ENCODE measurements around the gene TUBE1.
"Not testable (repeated sequence)": the region's sequence is repeated elsewhere in the genome, so short reads cannot be mapped to it uniquely, and the experiment has no call there.

The TUBE1 gene, protein sequence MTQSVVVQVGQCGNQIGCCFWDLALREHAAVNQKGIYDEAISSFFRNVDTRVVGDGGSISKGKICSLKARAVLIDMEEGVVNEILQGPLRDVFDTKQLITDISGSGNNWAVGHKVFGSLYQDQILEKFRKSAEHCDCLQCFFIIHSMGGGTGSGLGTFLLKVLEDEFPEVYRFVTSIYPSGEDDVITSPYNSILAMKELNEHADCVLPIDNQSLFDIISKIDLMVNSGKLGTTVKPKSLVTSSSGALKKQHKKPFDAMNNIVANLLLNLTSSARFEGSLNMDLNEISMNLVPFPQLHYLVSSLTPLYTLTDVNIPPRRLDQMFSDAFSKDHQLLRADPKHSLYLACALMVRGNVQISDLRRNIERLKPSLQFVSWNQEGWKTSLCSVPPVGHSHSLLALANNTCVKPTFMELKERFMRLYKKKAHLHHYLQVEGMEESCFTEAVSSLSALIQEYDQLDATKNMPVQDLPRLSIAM

DNA sequence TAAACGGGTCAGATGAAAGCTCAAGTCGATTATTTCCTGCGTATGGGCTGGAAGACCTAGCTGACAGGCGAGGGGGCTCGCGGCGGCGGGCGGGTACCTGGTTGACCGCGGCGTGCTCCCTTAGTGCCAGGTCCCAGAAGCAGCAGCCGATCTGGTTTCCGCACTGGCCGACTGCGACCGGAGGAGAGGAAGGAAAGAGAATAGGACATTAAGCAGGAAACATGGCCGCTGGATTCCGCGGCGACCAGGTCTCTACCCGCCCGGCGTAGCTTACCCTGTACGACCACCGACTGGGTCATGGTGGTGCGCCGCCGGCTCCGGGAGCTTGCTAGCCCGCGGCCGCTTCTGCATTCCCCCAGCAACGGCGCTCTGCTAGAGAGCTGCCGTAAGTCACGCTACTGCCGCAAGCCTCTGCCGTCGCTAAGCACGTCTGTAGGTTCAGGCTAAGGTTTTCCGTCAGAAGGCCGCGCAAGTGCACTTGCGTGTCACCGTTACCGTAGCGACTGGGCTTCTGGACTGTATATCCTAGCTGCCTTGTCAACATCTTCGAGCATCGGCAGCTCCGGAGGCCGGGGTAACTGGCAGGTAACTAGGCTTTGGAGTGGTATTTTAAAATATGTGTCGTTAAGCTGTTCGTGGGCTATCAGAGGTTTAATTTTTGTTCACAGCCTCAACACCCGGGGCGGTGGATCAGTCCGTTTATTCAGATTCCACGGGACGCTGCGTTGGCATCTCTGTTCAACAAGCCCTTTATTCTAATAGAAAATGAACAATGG, at the start of gene TUBE1, which contains the start of gene FAM229B:
Gene TUBE1, minus strand, starts transcription at position 347 of the 776 bp plus-strand sequence. Its CDS starts 48 bp downstream, at position 299.
Gene FAM229B, plus strand, starts transcription at position 456 of the 776 bp plus-strand sequence. CDS start 11,693 bp downstream, outside the sequence.
- DNase-seq: peak; percentile 94

DNA sequence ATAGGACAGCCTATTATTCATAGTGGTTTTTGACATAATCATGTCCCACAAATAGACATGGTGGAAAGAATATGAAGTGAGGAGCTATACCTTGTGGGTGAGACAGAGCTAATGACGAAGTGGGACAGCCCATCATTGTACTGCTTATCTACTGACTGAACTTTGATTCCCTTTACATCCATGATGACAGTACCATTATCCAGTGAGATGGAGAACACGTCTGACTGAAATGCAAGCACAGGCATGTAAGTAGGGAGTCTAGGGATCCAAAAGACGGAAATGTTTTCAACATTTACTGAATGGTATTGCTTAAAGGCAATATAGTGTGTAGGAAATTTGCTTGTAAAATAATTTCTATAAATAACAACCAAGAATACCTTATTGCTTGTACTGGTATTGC, 43.6 kb upstream of the TUBE1 start:
- no peak for DNase-seq

DNA sequence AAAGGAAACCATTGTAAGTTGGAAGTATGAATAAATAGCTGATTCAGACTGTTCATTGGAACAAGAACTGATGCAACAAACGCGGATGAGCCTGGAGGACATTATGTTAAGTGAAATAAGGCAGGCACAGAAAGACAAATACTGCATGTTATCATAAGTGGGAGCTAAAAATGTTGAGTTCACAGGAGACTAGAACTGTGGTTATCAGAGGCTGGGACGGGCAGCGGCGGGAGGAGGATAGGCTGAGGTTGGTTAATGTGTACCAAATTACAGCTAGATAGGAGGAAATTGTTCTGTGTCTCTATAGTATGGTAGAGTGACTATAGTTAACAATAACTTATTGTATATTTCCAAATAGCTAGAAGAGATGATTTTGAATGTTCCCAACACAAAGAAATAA, 40.9 kb upstream of the TUBE1 start:
- no peak for DNase-seq

DNA sequence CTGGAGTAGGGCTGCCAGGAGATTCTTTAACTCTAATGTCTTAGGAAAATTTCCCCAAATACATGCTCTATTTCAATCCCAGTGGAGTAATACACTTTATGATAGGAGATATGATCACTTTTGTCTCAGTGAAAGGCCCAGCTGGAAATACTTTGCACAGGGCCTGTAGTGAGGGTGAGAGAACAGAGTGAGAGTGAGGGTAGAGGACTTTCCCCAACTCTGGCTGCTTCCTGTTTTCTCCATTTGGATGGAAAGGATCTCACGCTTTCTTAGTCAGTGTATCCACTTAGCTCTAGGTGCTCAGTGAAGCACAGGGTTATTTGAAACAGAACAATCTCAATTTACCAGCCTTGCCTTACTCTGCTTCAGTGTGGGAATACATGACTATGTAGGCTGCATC, 36.7 kb upstream of the TUBE1 start:
- DNase-seq: peak; percentile 49

DNA sequence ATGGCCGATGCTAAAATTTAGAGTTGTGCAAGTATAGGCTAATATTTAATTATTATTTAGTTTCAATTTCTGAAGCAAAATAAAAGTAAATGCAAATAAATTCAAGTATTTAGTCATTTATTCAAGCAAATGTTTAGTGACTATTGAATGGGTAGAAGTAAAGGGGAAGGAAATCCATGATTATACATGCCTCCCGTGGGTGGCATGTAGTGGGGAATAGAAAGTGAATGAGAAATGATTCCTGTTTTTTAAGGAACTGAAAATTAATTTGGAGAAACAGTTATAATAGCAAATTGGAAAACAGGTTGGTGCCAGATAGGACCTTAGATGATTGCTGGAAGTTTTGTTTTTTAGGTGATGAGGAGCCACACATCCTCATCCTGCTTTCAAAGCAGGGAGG, 35.5 kb upstream of the TUBE1 start:
- DNase-seq: peak; percentile 82

DNA sequence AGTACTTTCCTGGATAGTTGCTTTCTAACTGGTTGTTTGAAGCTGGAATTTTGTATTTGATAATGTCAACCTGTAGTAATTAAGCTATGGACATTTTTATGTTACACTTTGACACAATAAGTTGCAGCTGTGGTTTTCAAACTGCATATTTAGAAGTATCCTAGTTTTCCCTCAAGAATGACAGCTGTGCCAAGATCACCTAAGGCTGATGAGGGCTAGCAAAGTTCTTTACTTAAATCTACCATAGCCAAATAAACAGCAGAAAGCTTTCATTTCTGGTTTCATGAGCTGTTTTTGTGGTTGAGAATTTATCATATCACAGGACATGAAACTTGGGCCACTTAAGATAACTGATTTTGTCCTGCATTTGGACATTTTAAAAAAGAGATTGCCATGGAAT, 30.8 kb upstream of the TUBE1 start:
- peak; percentile 12 for DNase-seq

DNA sequence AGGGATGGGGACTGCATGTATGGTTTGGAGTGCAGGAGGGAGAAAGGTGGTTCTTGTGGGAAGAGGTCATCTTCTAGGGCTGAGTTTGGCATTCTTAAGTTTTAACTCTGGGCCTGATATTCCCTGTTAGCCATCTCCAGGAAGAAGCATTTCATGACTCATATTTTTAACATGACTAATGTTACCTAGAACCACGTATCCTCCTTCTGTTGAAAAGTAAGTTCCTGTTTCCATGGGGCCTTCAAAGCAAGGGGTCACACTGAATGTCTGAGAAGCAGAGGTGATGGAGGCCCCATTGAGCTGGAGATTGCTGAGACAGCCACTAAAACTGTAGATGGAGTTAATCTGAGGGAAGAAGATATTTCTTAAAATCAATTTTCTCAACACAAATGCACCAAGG, 30.3 kb upstream of the TUBE1 start:
- no peak for DNase-seq

DNA sequence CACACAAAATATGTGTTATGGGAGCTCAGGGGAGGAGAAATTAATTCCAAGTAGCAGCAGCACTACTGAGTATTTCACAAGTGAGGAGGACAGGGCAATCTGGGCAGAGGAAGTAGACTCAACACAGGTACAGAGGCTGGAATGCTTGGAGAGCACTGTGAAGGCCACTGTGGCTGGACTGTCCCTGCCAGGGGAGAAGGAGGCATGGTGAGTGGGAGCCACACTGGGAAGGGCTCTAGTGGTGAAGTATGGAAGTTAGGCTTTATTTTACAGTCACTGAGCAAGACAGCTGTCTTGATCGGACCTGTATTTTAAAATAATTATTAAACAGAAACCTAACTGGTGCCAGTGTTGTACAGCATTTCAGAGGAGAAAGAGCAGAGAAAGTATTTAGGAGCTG, 28.9 kb upstream of the TUBE1 start:
- DNase-seq: no peak

DNA sequence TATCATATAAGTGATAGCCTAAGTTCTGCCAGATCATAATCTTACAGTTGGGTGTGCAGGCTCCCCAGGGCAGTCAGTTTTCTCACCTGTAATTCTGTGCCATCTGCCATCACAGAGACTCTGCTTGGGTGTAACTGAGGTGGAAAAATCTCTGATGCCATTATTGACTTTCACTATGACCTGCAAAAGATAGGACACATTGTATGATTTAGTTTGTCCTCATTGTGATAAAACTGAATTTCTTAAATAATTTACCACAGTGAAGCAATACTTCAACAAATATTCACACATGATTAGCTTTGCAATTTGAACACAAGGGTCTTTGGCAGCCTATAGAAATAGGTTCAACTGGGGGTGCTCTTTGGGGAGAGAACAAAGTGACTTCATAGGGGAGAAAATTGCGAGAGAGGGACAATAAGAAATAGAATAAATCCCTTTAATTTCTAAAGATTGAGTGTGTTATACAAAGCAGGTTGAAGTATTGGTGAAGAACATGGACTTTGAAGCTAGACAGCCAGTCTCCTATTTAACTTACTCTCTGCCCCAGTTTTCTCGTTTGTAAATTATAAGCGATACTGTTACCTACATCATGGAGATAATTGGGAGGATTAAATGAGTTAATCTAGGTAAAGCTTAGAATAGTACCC, 27.4 kb upstream of the TUBE1 start:
- DNase-seq: no peak

DNA sequence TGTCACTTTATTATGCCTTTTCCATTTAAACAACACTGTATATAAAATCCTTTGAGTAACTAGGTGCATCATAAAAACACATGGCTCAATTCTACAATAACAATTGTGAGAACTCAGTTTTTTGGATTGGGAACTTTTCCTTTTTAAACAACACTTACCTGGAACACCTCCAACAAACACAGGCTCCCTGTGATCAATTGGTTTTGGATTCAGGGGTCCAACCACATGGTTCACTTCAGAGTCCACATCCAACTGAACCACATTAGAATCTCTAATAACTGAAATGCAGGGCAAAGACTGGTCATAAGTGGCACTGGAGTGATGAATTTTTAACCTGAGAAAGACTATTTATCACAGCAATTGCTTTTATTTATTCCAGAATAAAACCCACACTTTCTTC, 26.6 kb upstream of the TUBE1 start:
- DNase-seq: no peak

DNA sequence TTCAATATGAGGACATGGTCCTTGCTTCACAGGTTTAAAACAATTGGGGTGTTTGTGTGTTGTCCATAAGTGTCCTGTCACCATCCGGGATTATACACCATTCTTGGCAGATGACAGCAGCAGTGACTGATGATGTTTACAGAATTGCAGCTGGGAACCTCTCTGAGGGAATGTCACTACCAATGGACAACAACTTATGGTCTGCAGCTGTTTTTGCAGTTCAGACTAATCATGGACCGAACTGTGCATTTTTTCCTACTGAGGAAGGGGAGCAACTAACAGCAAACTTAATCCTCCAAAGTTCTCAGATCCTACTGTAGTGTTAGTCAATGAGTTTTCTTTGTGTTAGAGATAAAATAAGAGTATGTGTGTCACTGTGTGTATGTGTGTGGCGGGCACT, 26.1 kb upstream of the TUBE1 start:
- DNase-seq: no peak

DNA sequence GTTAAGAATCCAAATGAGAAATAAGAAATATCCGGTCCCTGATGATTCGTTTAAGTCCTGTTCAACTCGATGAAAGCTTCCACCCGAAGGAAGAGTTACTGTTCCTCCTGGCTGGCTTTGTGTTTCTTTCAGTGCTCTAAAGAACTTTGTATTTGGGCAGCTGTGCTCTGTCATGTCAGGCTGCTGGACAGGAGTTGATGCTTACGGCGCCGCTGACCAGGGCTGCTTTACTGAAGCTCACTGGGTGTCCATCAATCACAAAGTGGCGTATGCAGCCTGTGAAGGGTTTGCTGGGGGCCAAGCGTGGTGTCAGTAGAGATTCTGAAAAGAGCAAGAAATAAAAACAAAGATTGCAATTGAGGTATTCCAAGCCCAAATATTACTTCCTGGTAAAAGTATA, 22.0 kb upstream of the TUBE1 start:
- no peak for DNase-seq

DNA sequence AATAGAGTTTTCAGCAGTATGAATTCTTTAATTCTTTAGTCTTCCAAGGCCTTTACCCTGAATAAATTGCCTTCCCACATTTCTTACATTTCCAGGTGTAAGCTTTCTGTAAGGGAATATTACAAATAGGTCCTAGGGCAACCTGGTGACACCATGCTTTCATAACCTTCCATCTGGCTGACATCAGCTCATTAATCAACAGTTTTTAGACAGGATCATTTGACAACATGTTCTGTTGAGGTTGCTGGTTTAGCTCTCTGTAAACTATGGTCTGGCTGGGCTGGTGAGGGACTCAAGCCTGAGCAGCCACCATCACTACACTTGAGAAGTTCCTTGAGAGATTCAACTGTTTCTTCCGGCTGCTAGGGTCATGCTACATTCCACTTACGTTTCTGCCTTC, 19.3 kb upstream of the TUBE1 start:
- DNase-seq: no peak

DNA sequence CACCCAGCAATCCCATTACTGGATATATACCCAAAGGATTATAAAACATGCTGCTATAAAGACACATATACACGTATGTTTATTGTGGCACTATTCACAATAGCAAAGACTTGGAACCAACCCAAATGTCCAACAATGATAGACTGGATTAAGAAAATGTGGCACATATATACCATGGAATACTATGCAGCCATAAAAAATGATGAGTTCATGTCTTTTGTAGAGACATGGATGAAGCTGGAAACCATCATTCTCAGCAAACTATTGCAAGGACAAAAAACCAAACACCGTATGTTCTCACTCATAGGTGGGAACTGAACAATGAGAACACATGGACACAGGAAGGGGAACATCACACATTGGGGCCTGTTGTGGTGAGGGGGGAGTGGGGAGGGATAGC, 18.7 kb upstream of the TUBE1 start:
- DNase-seq: not testable (repeated sequence)

DNA sequence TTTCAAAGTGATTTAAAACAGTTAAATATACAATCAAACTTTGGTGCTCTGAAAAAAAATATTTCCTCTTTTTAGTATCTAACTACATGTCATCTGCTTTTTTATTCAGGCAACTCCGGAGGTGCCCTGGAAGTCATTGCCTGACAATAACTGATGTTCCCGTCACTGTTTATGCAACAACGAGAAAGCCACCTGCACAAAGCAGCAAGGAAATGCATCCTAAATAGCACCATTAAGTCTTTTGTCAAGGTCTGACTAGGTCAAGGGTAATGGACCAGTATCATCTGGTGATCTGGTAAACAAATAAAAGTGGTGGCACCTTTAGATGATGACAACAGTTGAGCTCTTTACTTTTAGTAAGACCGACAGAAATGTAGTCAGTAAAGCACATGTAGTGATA, 13.3 kb upstream of the TUBE1 start:
- DNase-seq: no peak

DNA sequence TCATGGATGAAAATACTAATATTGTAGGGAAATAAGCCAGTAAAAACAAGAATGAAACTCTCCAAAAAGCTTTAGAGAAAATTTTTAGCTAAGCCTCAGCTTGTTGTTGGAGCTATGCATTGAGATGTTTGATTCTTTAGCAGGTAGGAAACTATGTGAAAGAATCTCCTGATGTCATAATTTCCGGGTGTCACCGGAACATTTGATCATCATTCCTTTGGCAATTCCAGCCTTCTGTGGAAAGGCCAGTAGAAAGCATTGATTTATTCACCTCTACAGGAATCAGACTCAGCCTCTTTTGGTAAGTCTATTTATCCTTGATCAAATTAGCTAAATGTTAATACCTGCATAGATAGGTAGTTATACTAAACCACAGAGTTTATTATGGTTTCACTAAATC, 9.6 kb upstream of the TUBE1 start:
- DNase-seq: no peak

DNA sequence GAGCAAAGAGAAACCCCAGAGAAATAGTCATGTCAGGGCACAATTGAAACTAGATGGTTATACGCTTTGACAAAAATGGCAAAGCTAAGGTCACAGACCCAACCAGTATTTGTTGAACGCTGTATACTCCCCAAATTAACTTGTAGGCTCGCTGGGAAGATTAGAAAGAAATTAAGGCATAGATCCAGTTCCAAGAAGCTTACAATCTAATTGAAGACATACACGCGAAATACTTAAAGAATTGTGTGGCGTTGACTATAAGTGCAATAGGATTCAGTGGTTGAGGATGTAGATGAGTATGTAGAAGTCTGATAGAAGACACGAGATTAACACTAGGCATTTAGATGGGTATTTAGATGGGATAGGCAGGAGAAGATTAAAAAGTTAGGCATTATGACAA, 634 bp upstream of the TUBE1 start:
- no peak for DNase-seq

DNA sequence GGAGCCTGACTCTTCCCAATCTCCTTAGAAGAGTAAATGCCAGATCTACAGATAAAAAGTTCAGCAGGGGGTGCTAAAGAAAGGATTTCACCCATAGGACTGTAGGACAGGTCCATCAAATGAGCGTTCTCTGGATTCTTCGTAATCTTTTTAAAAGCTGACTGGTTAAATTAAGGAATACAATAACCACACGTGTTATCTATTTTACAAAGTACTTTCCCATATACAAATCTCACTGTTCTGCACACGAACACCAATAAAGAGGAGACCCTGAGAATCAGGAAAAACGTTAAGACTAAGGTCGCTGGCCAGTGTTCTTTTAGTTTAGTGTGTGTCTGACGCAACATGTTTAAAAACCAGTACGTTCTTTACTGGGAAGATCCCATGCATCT, 542 bp downstream of the TUBE1 start:
- peak; percentile 61 for DNase-seq

DNA sequence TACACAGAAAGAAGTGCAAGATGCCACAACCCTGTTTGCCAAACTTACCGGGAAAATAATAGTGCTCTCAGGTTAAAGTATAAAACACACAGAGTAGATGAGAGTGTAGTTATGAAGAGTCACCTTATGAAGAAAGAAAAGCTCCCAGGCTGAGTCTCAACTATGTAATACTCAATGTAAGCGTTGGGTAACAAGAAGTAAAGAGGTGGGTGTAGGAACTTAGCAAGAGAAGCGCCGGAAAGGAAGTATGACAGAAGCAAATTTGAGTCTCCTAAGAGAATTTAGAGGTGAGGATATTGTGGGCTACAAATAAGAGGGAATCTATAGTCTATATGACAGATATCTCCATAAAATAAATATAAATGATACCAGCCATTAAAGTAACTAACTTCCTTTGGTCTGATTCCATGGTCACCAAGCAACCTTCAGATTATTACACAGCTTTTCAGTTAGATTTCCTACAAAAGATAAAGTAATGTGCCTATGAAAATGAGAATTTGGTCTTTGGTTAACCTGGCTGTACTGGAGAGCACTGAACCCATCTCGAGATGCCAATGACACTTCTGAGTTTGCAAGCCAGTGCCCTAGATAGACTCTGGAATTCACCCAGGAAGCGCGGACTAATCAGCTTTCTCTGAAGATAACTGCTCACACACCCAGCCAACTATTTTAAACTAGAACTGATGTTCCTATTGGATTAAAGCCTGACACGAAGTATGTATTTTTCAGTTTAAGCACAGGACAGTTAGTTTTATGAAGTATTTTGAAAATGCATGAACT, 1.8 kb downstream of the TUBE1 start:
- peak; percentile 38 for DNase-seq

DNA sequence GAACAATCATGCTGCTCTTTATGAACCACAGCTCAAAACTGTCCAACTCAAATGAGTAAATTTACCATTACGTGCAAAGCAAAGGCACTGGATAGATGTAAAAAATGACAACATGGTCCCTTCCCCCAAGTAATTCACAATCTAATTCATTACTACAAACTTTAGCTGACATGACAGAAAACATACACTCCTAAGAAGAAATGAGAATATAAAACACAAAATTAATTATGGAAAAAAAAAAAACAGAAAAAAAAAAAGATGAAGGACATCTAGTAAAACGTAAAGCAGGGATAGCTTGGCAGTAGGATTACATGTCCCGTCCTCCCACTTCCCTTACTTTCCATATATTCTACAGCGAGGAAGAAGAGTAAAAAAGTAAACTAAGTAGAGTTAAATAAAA, 5.7 kb downstream of the TUBE1 start:
- DNase-seq: no peak

DNA sequence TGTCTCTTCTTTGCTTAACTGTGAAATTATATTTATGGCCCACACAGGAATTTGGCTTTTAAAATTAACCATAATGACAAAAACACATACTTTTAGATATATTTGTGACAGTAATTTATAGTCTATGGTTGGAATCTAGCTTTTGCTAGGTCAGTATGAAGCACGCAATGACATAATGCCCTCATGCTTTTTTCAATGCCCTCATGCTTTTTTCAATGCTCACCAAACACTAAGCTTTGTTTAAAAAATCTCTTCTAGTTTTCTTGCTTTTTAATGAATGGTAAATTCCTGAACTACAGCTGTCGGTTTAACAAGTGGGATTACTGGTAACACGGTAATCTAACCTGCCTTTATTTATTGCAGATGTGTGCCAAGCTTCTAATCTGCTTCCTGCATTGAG, 20.7 kb downstream of the TUBE1 start:
- no peak for DNase-seq

DNA sequence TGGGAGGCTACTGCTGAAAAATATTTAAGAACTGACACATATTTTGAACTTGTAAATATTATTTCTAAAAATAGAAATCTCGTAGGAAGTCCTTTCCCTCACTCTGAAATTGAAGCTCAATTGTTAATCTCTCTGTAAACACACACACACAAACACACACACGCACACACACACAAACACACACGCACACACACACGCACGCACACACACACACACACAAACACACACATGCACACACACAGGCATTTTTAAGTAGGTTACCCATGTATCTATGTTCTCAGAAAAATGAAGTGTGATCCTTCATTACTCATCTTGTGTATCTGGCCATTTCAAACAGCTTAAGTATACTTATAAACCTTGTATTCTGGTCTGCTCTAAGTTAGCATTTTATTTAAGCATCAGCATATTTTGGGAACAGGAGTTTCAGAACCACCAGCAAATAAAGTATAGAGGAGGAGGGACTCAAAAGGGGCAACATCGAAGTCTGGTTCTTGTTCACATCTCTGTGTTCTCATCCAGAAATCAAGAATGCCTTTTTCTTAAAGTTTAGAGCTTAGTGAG, 21.8 kb downstream of the TUBE1 start:
- no peak for DNase-seq

All from suppressor macrophage treated with lipopolysaccharide for 4 hours (primary cell).